Hematopoietic multipotent progenitor cell treated with erythropoietin and hydrocortisone succinate and interleukin-3 and kit ligand, for 15 days (in vitro differentiated cells): ENCODE measurements around the gene AOPEP.
A peak's percentile ranks its signal among the peaks of the same experiment; 100 is the strongest.

Experiments used
- DNase-seq: peaks from one replicate; pipeline ENCODE4 v3.0.0-alpha.2; 2015; ENCODE audit warnings: low spot score

The AOPEP gene

DNA sequence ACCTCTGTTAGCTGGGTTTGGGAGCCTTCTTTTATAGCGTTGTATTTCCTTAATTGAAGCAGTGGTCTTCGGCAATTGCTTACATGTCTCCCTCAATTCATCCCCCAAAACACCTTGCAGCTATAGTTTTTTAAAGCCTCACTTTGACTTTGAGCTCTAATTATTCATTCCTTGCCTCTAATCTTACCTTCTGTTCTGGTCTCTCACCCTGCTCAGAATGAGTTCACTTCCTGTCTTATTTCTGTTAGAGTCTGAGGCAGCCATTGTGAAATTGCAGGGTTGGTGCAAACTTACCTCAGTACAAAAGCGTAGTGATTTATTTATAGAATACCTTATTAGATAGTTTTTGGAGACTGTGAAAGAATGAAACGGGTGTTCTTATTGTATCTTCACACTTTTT, 35.0 kb downstream of the AOPEP start:
- no peak for DNase-seq

DNA sequence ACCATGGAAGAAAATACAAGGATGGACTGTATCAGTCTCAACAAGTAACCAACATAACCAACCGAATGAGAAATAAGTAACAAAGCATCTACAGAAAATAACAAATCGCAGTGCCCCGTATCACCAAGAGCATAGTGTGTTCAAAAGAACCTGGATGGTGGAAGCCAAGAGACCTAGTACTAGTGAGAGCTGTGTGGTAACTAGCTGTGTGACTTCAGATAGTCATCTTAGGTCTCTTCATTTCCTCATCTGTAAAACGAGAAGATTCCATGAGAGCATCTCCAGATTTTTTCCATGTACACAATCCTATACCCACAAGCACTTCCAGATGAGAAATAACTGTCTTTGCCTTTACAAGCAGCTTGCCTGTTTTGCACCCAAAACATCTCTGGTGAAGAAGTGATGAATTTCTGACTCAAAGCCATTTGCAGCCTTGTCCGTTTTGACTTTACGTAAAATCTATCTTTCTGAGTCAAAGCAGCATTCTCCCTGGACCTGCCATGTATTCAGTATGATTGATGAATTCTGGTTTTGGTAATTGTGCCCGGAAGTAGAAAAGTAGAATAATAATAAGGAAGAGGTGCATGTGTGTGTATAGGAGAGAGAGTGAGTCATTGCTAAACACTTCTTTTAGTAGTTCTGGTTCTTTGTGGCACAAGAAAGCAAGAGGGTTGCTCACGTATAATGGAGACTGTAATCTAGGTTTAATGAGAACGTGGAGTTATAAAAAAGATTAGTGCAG, 41.0 kb downstream of the AOPEP start:
- DNase-seq = no peak

DNA sequence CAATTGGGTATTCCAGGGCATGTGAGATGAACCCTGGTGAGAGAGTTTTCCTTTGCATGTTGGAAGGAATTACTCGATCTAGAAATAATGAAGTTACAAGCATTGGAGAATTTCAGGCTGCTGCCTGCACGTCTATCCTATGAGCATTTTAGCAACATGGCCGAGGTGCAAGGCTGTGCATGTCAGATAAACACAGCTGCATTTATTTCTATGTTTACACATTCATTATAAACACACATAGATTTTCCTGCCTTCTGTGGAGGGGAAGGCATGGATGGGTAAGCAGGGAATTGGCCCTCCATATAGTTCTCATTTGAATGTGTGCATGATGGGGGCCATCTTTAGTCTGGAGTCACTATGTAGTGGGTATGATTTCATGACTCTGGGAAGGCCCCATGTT, 42.3 kb downstream of the AOPEP start:
- no peak for DNase-seq

DNA sequence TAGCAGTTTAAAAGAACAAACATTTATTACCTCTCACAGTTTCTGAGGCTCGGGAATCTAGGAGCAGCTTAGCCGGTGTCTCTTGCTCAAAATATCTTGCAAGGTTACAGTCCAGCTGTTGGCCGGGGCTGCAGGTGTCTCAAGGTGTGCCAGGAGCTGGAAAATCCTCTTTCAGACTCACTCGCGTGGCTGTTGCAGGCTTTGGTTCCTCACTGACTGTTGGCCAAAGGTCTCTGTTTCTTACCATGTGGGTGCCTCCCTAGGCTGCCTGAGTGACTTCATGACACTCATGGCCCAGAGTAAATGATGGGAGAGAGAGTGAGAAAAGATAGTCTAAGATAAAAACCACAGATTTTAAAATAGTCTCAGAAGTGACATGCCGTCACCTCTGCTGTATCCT, 43.8 kb downstream of the AOPEP start:
- DNase-seq = no peak

DNA sequence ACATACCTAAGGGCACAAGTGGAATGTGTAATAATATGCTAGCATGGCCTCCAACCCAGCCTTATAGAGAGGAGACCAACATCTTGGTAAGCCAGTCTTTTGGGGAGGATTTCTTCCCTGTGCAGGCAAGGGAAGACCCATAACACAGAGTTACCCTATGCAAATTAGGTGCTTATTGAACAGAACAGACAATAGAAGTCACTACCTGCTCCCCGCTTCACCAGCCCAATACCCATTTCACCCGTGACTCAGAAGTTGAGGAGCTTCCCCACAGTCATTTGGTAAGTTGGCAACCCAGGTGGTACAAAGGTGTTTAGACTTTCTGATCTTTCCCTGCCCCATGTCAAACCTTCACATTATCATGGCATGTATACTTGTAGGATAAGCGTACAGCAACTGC, 44.6 kb downstream of the AOPEP start:
- DNase-seq = no peak

DNA sequence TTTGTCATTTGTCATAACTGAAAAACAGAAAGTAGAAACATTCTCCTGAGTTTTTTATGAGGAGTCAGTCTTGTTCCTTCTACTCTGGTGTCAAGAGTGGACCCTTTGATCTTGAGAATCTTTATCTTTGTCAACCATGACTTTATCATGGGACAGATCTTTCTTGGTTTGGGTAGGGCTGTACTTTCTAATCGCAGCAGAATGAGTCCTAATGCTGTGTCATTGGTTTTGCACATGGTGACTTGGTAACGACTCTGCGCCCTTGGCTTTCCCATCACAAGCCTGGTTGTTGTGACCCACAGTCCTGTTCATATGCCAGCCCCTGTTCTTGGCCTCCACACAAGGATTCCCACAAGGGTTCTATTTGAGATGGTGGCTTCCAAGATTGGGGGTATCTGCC, 45.6 kb downstream of the AOPEP start:
- DNase-seq = no peak

DNA sequence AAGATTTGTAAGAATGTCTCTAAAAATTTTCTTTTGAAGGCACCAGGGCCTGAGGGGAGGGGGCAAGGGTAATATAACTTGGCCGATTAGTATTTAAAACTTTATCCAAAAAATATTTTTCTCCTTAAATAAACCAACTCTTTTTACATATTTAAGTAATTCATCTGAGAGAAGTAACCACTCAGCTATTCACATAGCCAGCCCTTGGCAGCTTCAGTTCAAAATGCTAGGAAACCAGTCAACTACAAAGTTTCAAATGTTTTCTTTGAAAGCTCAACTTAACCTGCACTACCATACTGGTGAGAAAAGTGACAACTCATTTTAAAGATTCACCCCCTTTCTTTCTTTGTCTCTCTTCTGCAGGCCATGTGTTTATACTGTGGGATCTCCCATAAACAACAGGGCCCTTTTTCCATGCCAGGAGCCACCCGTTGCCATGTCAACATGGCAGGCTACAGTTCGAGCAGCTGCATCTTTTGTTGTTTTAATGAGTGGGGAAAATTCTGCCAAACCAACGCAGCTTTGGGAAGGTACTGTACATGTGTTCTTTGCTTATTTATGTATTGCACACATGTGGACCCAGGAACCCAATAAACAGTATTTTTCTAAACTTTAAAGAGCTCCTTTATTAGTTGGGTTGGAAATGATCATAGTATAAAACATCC, 46.3 kb downstream of the AOPEP start:
- no peak for DNase-seq

DNA sequence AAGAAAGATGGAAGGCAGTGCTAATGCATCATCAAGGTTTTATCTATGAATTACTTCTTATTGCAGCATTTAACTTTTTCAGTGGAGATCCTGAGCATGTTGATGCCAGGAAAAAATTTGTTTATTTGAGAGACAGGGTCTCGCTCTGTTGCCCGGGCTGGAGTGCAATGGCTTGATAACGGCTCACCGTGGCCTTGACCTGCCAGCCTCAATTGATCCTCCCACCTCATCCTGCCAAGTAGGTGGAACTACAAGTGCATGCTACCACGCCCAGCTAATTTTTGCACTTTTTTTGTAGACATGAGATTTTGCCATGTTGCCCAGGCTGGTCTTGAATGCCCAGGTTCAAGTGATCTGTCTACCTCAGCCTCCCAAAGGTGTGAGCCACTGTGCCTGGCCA, 47.2 kb downstream of the AOPEP start:
- no peak for DNase-seq

DNA sequence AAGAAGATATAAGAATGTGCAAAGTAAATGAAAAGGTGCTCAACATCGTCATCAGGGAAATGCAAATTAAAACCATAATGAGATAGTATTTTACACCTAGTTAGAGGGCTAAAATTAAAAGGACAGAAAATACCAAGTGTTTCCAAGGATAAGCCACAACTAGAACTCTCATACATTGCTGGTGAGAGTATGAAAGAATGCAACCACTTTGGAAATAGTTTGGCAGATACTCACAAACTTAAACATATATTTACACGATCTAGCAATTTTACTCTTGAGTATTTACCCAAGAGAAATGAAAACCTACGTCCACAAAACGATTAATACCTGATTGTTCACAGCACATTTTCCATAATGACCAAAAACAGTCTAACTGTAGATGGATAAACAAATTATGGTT, 51.5 kb downstream of the AOPEP start:
- no peak for DNase-seq

DNA sequence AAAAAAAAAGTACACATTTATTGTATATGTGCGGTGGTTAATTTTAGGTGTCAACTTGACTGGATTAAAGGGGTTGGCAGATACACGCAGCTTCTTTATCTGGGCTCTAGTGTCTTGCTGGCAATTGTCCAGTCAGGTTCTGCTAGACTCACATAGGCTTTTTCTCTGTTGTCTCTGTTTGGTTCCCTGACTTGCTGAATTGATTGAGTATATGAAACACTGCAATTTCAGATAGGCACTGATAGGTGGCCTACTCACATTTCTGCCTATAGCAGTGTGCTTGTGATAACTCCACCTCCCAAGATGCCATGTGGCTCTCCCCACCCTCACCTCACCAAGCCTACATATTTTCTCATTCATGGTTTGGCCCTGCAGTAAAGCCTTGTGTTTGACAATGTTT, 52.5 kb downstream of the AOPEP start:
- peak; percentile 46 for DNase-seq

DNA sequence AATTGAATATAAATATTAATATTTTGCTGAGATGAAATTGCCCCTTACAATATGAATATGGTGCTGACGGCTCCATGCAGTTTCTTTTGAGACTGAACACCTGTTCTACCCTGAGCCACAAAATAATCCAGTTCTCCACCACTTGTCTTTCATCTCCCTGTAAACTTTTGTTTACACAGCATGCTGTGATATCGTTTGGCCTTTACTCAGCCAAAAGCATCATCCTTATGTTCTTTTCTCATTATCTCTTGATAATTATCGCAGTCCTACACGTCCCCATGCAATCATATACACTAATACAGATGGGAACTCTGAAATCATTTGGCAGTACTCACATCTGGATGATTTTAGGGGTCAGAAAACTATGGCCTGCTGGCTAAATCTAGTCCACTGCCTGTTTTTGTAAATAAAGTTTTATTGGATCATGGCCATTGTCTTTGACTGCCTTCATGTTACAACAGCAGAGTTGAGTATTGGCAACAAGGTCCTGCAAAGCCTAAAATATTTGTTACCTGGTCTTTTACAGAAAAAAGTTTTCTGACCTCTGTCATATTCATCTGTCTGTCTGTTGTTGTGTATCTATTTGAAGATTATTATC, 53.3 kb downstream of the AOPEP start:
- DNase-seq = no peak

DNA sequence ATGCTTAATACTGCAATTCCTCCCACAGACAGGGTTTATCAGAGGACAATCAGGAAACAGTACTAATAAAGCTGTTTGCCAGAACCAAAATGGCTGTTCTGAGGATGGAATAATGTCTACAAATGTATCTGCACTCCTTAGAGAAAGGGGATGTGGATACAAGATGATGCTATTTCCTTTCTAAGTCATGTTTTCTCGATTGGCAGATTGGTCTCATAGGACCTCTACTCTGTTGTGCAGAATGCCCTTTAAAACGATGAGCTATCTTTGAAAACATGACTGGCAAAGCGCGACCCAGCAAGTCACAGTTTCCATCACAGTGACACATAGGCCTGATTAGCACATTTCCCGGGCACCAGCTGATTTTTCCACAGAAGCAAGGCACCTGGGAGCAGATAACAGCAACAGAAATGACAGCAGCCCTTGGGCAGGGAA, 54.0 kb downstream of the AOPEP start:
- peak; percentile 30 for DNase-seq

DNA sequence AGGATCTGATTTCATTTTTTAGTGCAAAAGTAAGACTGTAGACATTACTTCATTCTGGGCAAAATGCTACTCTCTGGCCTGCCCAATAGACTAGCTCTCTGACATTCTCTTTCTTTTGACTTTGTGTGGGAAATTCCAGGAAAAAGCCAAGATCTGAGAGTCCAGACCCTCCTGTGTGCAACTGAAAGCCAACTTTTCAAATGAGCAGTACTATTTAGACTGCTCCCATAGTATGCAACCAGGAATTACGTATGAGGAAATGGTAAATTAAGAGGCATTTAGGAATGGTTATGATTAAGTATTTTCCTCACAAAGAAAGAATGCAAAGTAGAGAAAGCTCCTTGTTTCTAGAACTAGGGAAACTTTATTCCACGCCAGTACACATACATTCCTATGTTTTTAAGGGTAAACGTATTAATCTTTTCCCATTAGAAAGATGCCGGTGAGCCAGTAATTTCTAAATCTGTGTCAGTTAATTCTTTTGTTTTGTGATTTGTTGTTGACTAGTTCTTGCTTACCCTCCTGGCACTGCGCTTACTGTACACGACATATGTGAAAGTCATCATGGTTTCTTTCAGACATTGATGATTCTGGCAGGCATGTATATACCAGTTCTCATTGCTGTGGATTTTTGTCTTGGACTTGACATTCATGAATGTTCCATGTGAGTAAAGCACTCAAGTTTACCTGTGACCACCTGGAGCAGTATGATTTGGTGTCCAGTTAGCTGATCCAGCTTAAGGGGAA, 56.0 kb downstream of the AOPEP start:
- no peak for DNase-seq

DNA sequence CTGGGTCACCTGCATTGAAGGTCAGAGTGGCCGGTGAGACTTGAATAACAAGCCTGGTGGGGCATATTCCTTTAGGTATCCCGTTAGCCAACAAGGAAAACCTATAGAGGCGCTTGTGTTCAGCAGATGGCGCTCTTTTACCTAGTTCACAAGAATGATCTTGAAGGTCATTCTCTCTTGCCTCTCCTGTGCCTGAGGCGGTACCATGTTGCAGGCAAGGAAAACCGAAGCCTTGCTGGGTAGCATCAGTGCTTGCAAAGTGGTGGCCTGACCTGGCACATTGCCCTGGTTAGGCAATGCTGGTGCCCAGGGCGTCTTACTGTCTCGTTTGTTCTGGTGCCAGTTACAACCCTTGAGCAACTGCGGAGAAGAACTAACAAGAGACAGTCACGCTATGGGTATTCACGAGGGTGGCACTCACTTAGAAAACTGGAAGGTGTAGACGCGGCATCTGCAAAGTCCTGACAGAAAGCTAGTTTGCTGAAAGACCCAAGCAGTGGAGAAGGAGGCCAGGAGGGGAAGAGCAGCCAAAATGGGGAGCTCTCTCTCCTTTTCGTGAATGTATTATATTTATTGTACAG, 56.7 kb downstream of the AOPEP start:
- peak; percentile 29 for DNase-seq

DNA sequence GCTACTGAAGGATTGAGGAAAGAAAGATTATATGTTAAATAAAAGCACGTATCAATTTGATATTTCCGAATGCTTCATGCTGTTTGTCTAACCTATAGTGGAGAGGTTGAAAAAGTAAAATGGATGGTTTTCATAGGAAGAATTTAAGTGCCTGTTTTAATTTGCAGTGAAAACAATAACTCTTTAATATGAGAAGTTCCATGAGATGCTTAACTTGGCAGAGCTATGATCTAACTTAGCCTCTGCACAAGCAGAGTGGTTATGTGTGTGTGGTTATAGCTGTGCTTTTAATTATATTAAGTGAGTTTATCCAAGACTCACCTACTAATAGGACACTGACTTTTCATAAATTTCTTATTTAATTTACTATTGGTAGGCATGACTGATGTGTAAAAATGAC, 57.4 kb downstream of the AOPEP start:
- no peak for DNase-seq

DNA sequence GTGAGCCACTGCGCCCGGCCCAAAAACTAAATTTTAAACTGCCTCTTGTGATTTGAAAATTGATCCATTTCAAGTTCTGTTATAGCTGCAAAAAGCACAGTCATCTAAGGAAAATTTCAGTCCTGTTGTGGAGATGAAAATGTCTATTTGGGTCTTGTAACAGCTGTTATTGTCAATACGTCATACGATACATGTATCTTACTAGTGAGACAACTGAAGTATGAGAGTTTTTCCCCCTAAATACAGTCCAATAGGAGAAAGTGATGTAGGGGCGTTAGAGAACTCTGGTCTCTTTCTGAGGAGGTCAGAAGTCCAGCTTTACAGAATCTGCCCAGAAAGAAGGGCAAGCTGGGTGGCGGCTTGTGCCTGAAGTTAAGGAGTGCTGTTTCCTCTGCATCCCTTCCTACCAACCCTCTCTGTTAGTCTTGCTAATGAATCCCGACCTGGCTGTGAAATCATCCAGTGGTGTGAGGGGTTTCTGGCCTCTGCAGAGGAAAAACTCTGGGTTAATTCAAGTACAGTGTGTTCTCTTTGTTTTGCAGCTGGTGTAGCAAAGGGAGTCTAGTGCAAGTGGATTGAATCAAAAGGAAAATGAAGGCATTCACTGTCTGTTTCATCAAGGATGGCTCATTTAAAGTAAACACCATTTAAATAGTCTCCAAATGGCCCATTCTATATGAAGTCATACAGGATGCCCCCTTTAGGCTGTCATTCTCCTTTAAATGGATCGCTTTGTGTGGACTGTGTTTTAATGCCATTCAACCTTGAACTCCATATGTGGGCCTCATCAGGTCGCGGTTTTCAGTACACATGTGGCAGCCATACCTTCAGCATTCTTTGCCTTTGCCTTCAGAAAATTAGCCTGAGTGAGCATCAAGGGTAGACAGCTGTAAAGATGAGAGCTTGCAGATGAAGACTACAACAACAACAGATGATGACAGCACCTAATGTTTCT, 59.0 kb downstream of the AOPEP start:
- no peak for DNase-seq

DNA sequence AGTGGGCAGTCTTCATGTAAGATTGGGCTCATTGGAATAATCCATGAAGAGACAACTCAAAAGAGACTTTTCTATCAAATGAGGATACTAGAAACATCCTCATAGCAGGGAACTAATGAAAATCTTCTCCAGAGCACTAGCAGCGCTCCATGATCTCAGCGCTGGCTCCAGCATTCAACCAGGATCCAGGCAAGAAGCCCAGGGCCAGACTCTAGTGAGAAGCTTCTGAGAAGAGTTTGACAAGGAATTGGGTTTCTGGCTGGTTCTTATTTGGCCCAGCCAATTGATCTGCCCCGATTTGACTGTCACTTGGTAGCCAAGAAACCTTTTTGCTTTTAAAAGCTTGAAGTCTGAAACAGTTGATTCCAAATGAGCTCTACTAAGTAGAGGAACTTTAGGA, 60.1 kb downstream of the AOPEP start:
- DNase-seq = no peak

DNA sequence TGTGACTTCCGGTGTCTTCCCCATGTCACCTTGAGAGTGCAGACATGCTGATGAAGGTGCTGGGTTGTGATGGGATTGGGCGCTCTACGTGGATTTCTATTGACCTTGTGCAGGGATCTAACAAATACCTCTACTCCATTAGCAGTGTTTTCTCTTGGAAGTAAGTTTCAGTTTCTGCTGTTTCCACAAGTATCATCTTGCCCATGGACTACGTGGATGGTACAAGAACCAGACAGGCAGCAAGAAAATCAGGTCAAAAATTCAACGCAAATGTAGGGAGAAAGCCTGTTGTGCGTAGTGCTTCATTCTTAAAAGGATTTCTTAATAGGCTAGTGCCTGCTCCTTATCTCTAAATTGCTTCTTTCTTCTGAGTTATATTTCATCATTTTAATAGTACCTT, 60.8 kb downstream of the AOPEP start:
- DNase-seq = no peak

DNA sequence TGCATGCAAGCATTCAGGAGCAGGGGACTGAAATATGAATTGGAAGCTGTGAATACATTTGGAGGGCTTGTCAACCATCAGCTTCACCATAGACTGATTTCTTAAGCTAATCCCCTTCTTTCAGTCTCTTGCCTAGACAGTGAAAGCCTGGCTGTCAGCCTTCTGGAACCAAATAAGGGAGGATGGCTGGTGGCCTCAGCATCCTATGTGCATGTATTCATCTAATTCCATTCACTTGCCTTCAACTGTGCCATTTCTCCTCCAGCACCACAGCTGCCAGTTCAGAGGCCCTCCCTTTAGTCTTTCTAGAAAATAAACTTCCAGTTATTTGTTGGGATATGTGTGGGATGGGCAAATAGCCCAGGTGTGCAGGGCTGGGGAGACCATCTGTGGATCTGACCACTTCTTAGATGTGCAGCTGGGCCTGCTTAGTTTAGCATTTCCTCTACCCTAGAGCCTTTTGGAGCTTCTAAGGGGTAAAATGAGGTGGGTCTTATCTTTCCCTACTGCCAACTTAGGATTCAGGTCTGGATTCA, 62.1 kb downstream of the AOPEP start:
- DNase-seq = no peak

DNA sequence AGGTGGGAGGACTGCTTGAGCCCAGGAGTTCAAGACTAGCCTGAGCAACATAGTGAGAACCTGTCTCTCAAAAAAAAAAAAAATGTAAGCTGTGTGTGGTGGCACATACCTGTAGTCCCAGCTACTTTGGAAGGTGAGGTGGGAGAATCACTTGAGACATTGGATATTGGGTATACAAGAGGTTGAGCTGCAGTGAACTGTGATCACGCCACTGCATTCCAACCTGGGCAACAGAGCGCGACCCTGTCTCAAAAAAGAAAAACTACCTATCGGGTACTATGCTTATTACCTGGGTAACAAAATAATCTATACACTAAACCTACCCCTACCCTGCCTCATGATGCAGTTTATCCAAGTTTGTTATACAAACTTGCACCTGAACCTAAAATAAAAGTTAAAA, 64.9 kb downstream of the AOPEP start:
- no peak for DNase-seq

DNA sequence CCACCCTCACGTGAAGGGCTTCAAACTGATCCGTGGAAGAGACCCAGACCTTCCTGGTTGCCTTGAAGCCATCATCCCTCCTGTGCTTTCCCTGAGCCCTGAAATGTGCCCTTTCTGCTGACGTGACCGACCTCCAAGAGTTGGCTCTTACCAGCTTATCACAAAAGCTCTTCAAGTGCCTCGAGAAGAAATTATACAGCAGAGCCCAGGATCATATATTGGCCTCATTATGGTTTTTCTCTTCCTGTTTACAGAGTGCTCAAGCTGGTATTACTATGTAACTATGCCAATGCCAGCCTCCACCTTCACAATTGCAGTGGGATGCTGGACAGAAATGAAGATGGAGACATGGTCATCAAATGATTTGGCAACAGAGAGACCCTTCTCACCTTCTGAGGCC, 66.0 kb downstream of the AOPEP start:
- no peak for DNase-seq
